K562 treated with DMSO at 1 percent for 24 hours (cell line): Measurements from ENCODE around the gene SPAG5. TPM values are rescaled to one million over a fixed set of nuclear protein-coding genes. Genes with fewer than 3 reads are reported as not detected.

Experiments used
- total RNA-seq: library from RNA; unstranded; fragments of 300-600 nt; gene quantifications from 2 replicates; pipeline ENCODE4 v1.2.3, GENCODE V29; 2022; ENCODE audit warnings: low read depth; ENCODE audit not compliant: insufficient read depth

Gene SPAG5, protein sequence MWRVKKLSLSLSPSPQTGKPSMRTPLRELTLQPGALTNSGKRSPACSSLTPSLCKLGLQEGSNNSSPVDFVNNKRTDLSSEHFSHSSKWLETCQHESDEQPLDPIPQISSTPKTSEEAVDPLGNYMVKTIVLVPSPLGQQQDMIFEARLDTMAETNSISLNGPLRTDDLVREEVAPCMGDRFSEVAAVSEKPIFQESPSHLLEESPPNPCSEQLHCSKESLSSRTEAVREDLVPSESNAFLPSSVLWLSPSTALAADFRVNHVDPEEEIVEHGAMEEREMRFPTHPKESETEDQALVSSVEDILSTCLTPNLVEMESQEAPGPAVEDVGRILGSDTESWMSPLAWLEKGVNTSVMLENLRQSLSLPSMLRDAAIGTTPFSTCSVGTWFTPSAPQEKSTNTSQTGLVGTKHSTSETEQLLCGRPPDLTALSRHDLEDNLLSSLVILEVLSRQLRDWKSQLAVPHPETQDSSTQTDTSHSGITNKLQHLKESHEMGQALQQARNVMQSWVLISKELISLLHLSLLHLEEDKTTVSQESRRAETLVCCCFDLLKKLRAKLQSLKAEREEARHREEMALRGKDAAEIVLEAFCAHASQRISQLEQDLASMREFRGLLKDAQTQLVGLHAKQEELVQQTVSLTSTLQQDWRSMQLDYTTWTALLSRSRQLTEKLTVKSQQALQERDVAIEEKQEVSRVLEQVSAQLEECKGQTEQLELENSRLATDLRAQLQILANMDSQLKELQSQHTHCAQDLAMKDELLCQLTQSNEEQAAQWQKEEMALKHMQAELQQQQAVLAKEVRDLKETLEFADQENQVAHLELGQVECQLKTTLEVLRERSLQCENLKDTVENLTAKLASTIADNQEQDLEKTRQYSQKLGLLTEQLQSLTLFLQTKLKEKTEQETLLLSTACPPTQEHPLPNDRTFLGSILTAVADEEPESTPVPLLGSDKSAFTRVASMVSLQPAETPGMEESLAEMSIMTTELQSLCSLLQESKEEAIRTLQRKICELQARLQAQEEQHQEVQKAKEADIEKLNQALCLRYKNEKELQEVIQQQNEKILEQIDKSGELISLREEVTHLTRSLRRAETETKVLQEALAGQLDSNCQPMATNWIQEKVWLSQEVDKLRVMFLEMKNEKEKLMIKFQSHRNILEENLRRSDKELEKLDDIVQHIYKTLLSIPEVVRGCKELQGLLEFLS
- total RNA-seq: 133 and 134 TPM in 2 replicates

DNA sequence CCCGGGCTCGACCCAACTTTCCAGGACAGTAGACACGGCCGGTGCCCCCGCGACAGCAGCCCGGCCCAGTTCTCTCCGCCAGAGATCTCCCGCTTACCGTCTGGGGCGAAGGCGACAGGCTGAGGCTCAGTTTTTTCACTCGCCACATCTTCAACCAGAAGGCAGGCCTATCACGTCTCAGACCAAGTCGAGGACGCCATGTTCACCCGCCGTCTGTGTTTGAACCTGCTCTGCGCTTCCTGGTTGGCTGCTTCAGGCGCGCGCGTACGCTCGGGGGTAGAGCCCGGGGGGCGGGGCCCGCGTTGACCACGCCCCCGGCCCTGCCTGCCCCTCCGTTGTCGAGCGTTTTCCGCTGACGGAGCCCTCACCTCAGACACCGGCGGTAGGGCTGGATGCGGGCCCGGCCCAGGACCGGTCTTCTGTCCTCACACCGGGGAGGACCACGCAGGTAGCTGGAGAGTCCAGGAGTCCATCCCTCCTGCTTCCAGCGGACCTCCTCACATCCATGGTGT is at the start of gene SPAG5:
TSS of gene SPAG5 (minus strand) at position 227 of the 512 bp plus-strand sequence. CDS start at position 148, 79 bp downstream.

DNA sequence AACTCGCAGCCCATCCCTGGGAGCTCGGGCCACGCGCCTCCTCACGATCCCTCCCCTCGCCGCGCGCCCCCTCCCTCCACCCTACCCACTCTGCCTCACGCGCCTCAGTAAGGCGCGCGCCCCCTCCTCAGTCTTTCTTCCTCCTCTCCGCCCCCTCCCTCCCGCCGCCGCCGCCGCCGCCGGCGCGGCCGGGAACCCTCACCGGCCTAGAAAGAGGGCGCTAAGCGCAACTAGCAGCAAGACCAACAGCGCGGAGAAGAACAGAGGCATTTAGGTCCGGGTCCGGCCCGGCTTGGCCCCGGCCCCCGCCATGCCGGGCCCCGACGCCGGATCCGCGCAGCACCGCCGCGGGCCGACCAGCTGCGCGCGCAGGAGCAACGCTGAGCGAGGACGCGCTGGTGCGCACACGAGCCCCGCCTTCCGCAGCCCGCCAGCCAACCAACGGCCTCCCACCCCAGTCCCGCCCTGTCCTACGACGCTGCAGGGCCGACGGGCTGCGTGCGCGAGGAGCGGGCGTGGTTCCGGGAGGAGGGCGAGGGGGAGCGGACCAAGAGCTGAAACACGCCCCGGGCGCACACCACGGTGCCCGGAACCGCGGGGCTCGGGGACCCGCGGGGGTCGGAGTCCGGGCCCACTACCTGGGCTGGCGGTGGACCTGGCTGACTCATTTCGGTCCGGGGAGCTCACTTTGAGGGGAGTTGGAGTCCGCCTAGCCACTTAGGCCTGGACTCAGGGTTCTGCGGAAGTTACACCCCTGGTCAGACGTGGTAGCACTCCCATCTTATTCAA is 46.2 kb upstream of the SPAG5 start, which contains the start of gene BLTP2:
TSS of gene BLTP2 (minus strand) at position 372 of the 789 bp plus-strand sequence. CDS start at position 270, 102 bp downstream.

DNA sequence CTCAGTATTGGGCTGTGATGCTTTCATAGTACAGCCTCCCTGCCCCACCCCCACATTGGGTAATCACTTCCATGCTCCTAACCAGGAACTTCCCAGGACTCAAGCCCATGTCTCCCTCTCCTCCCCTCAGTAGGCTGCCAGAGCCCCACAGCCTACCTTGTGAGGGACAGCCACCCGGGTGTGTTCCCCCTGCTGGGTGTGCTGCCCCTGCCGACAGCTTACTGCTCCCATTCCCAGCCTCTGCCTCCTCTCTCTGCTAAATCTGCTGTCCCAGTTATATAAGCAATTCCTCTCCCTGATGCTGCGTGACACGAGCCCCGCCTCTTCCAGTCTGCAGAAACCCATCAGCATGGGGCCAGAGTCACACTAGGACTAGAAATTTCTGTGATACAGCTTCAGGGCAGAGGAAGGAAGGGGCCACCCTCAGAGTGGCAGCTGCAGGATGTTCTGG is 15.1 kb upstream of the SPAG5 start, which contains the start of gene RSKR:
TSS of gene RSKR (minus strand) at position 255 of the 451 bp plus-strand sequence. CDS start at position 231, 24 bp downstream.

DNA sequence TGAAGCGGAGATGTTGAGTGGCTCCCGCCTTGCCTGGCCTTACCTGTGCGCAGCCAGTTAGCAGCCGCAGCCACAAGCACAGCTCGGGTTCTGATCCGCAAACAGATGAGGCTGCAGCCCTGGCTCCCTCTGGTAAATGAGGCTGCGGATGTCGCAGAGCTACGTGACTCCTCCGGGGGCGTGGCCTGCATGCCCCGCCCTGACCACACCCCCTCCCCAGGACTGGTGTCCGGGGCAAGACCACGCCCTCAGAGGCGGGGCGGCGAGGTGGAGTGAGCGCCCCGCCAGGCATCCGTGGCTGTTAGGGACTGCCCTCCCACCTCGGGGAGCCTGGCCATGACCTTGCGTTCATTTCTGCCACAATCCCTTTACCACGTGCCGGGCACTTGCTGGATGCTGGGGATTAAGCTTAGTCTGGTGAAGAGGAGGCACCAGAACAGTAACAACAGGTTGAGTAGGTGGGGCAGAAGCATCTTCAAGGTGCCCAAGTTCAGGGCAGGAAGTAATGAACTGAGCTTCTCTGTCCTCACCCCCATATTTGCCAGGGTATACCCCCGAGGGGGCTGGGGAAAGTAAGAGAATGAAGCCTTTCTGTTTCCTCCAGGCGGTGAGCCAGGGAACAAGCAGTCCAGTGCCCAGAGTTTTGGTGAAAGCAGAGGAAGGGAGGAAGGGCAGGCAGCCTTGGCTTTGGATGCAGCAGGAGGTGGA is 21.9 kb downstream of the SPAG5 start, which contains the start of gene ALDOC:
TSS of gene ALDOC (minus strand) at position 138 of the 708 bp plus-strand sequence. CDS start 1,363 bp downstream, outside the sequence.

DNA sequence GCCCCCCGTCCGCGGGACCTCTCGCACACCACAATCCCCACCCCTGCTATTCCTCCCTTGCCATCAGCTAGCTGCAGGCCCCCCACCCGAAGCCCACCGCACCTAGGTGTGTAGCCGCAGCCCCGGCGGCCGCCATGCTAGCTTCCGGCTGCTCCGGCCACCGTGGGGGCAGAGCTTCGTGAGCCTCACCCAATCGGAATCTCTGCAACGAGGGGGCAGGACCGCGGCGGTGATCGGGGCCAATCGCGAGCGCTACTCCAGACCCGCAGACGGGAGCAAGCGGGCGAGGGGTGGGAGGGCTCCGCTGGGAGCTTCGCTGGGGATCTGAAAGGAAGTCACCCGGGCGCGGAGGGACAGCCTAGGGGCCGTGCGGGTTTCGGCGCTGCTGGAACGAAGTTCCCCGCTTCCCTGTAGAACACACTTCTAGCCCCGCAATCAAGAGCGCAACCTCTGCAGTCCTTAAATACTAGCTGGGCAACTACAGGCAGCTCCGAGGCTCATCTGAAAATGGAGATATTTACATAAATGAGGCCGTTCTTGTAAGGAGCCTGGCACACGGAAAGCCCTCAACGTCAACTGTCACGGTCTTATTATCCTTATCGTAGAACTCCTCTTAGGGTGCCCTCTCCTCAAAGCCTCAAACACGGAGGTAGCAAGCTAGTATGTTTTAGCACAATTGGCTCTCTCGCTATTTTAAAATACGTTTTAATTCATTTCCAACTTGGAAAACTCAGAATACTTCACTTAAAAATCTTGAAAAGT is 27.3 kb downstream of the SPAG5 start, which contains the start of gene PIGS:
TSS of gene PIGS (minus strand) at position 164 of the 762 bp plus-strand sequence. CDS start at position 136, 28 bp downstream.

DNA sequence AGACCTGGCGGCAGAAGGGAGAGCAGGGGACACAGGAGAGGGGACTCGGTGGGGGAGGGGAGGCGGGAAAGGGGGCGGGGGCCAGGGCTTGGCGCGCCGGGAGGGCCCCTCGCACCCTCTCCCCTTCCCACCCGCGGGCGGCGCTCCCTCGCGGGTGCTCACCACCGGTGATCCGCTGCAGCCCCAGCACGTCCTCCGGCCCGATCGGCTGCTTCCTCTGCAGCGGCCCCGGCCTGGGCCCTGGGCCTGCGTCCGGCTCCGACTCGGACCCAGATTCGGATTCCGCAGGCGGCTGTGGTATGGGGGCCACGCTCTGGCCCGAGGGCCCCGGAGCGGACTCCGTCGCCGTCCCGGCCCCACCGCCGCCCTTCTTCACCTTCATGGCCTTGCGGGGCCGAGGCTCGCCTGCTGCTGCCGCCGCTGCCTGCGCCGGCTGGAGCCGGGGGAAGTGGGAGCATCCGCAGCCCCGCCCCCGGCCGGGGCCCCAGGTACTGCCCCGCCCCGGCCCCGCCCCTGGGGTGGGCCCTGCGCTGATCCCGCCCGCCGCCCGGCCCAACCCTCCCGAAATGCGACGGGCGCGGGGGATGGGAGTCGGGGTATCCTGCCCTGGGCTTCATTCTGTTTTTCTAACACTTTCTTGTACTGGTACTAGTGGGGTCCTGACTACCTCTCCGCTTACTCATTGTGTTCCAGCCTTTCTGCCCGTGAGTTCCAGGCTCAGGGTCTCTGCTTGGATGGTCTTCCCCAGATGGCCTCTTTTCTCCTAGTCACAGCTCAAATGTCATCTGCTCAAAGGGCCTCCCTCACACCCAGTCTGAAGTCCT is 46.4 kb downstream of the SPAG5 start, which contains the start of gene UNC119:
TSS of gene UNC119 (minus strand) at position 449 of the 824 bp plus-strand sequence. CDS start at position 382, 67 bp downstream.

Other genes starting within 250 kb of the SPAG5 start
- gene POLDIP2, start 241.5 kb downstream of the SPAG5 start, total RNA-seq: 91.1 and 93.0 TPM in 2 replicates
- not detected in 2 replicates for gene SEBOX, start 233.8 kb downstream of the SPAG5 start, total RNA-seq
- 0.49 and 1.5 TPM in 2 replicates for gene VTN, start 228.7 kb downstream of the SPAG5 start, total RNA-seq
- 0.57 and 0.87 TPM in 2 replicates for gene SARM1, start 227.3 kb downstream of the SPAG5 start, total RNA-seq
- 4.1 and 4.9 TPM in 2 replicates for gene SLC46A1, start 192.8 kb downstream of the SPAG5 start, total RNA-seq
- gene SLC13A2, start 125.4 kb downstream of the SPAG5 start, total RNA-seq: not detected in 2 replicates
- not detected in 2 replicates for gene FOXN1, start 92.7 kb downstream of the SPAG5 start, total RNA-seq
- gene UNC119, start 46.4 kb downstream of the SPAG5 start, total RNA-seq: 47.2 TPM in 2 replicates
- 110 and 111 TPM in 2 replicates for gene PIGS, start 27.5 kb downstream of the SPAG5 start, total RNA-seq
- gene ALDOC, start 22.1 kb downstream of the SPAG5 start, total RNA-seq: 74.9 and 81.6 TPM in 2 replicates
- gene RSKR, start 15.2 kb upstream of the SPAG5 start, total RNA-seq: 12.5 and 13.3 TPM in 2 replicates
- 74.6 and 78.3 TPM in 2 replicates for gene BLTP2, start 46.1 kb upstream of the SPAG5 start, total RNA-seq
- gene SDF2, start 62.9 kb upstream of the SPAG5 start, total RNA-seq: 69.7 and 76.5 TPM in 2 replicates
- gene SUPT6H, start 63.2 kb upstream of the SPAG5 start, total RNA-seq: 70.0 and 74.8 TPM in 2 replicates
- gene PROCA1, start 112.9 kb upstream of the SPAG5 start, total RNA-seq: 4.4 and 6.8 TPM in 2 replicates
- 0.23 TPM in 1 of 2 replicates, not detected in the other for gene RAB34, start 118.8 kb upstream of the SPAG5 start, total RNA-seq
- gene RPL23A, start 121.0 kb upstream of the SPAG5 start, total RNA-seq: 2,462 and 2,542 TPM in 2 replicates
- gene TLCD1, start 127.2 kb upstream of the SPAG5 start, total RNA-seq: 7.1 and 8.9 TPM in 2 replicates
- 5.1 and 5.4 TPM in 2 replicates for gene NEK8, start 129.8 kb upstream of the SPAG5 start, total RNA-seq
- 127 and 142 TPM in 2 replicates for gene TRAF4, start 145.0 kb upstream of the SPAG5 start, total RNA-seq
- 32.5 and 34.7 TPM in 2 replicates for gene FAM222B, start 243.8 kb upstream of the SPAG5 start, total RNA-seq